Duodenal mucosa (tissue), 2 donors: ENCODE results near the gene NECAB3.

ENCODE experiments used
- H3K27ac ChIP-seq: one replicate; pipeline ENCODE4 v1.7.0; 2013; ENCODE audit warnings: low read depth, low read length
- H3K27me3 ChIP-seq, 2 donors: one replicate each; pipeline ENCODE4 v1.7.0; 2013; ENCODE audit warnings: low read length in 2 of 2, control low read depth in 1 of 2; ENCODE audit not compliant: insufficient read depth in 2 of 2, control insufficient read depth in 1 of 2
- H3K36me3 ChIP-seq, 2 donors: one replicate each; pipeline ENCODE4 v1.7.0; 2013; ENCODE audit warnings: low read length in 2 of 2, control low read depth in 1 of 2; ENCODE audit not compliant: insufficient read depth in 2 of 2, control insufficient read depth in 1 of 2
- H3K4me1 ChIP-seq, 2 donors: one replicate each; pipeline ENCODE4 v1.7.0; 2013; ENCODE audit warnings: low read length in 2 of 2, control low read depth in 1 of 2; ENCODE audit not compliant: insufficient read depth in 2 of 2, control insufficient read depth in 1 of 2
- H3K4me3 ChIP-seq, 2 donors: one replicate each; pipeline ENCODE4 v1.7.0; 2013; ENCODE audit warnings: low read length in 2 of 2, low read depth in 1 of 2
- H3K9ac ChIP-seq, 2 donors: one replicate each; pipeline ENCODE4 v1.7.0; 2013; ENCODE audit warnings: low read length in 2 of 2, low read depth in 1 of 2
- H3K9me3 ChIP-seq, 2 donors: one replicate each; pipeline ENCODE4 v1.7.0; 2013; ENCODE audit warnings: low read length in 2 of 2, control low read depth in 1 of 2; ENCODE audit not compliant: control insufficient read depth in 1 of 2

Gene NECAB3

DNA sequence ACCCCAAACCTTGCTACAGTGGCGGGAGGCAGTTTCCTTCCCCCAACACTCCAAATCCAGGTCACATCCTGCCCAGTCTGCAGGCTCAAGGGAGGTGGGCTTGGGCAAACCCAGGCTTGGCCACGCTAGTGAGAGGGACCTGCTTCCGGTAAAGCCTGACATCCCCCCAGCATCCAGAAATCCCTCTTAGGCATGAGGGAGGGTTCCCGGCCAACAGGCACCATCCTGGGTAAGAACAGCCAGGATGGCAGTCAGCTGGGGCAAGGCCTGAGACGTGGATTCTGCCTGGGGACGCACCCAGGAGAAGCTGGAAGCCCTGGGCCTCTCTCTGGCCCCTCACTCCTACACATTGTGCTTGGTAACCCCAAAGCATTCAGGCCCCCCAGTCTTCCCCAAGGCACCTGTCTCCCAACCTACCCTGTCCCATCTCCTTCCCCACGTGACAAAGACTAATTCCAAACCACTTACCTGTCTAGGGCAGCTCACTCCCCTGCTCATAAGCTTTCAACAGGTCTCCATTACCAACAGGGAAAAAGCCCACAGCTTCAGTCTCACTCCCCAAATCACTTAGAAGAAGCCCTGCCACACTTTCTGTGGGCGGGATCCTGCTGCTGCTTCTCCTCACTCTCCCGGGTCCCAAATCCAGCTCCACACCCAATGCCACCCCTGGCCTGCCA is 10.0 kb downstream of the NECAB3 start:
- Histone ChIP-seq H3K4me3 (peak overlapping the region; percentile 84), H3K4me1 (peaks cover 26 to 48% of the 10 kb centered on the region in 2 donors), H3K9me3 (no peaks in the 10 kb centered on the region), H3K36me3 (peaks cover 8 to 19% of the 10 kb centered on the region in 2 donors), H3K9ac (peak overlapping the region; percentile 78 to 97), H3K27ac (peak overlapping the region; percentile 82), H3K27me3 (no peaks in the 10 kb centered on the region)

DNA sequence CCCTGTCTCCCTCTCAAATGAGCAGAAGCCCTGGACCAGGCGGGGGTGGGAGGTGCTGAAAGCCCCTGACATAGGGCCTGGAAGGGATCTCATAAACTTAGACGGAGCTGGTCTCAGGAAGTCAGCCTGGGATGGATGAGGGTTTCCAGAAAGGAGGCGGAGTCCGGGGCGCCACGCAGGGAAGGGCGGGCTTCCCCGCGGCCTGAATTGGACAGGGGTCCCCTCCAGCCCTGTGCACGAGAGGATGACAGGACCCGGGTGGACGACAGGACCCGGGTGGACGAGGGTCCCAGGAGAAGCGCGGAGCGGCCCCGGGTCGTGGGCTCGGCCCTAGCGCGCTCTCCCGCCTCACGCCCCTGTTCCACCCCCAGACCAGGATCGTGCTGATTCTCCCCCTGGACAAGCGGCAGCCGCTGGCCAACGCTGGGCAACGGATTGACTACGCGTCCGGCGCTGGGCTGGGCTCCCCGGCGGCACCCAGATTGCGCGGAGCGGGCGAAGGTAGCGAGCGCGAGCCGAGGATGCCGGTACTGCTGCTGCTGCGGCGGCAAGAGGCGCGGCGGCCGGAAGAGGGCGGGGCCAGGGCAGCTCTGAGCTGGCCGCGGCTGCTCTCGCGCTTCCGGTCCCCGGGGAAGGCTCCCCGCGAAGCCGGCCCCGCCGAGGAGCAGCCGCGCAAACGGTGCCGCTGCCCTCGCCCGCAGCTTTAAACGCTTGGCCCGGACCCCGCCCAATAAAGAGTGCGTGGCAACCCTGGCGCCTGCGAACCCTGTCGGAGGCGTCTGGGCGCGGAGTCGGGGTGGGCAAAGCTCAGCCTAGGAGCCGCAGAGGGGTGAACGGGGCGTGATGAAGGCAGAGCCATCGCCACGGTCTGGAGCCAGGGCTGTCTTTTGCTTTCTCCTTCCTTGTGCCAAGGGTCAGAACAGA is 10.8 kb downstream of the NECAB3 start:
- peak overlapping the region; percentile 82 for H3K27ac ChIP-seq
- H3K9ac ChIP-seq, result peak overlapping the region; percentile 78 to 97
- peaks cover 26 to 45% of the 10 kb centered on the region in 2 donors for H3K4me1 ChIP-seq
- no peaks in the 10 kb centered on the region for H3K27me3 ChIP-seq
- peaks cover 0 to 18% of the 10 kb centered on the region in 2 donors for H3K36me3 ChIP-seq
- H3K4me3 ChIP-seq, result peak overlapping the region; percentile 84
- H3K9me3 ChIP-seq, result no peaks in the 10 kb centered on the region

DNA sequence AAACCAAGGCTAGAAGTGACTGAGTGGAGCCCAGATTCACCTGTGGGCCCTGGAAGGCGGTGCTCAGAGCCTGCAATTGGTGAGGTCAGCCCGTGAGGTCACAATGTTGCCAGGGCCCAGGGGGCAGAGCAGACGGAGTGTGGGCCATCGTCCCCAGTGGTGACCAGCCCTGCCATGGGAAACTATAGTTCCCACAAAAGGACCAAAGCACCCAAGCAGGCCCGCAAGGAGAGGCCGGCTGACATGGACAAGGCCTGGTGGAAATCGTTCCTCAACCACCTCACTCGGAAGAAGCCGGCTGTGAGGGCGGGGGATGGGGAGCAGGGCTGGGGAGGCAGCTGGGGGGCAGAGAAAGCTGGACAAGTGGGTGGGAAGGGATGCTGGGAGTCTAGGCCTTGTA is 12.1 kb downstream of the NECAB3 start, which contains the start of gene C20orf144:
Gene C20orf144, plus strand, starts transcription at position 156 of the 400 bp plus-strand sequence. Its CDS starts 19 bp downstream, at position 175.
- peak within 1 kb of the TSS; percentile 82 for H3K27ac ChIP-seq
- H3K9me3 ChIP-seq, result no peaks in the 10 kb centered on the region
- peaks cover 4 to 27% of the 10 kb centered on the region in 2 donors for H3K36me3 ChIP-seq
- H3K9ac ChIP-seq, result peak within 1 kb of the TSS; percentile 76 to 78
- peak within 1 kb of the TSS; percentile 84 for H3K4me3 ChIP-seq
- peaks cover 20 to 33% of the 10 kb centered on the region in 2 donors for H3K4me1 ChIP-seq
- H3K27me3 ChIP-seq, result no peaks in the 10 kb centered on the region

DNA sequence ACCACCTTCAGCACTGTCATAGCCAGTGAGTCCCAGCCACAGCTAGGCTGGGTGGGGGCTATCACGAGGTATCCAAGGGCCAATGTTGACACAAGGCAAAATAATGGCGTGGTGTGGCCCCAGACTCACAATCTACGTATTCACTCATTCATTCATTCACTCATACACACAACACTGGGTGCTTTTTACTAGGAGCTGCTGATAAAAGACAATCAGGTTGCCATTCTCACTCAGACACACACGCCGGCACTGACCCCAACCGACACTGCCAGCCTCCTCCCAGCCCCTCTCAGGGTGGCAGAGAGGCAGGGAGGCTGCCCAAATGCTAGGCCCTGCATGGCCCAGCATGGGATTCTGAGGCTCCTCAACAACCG is 13.6 kb downstream of the NECAB3 start:
- H3K27ac ChIP-seq, result no peak overlapping the region
- H3K27me3 ChIP-seq, result no peaks in the 10 kb centered on the region
- no peak overlapping the region for H3K9ac ChIP-seq

DNA sequence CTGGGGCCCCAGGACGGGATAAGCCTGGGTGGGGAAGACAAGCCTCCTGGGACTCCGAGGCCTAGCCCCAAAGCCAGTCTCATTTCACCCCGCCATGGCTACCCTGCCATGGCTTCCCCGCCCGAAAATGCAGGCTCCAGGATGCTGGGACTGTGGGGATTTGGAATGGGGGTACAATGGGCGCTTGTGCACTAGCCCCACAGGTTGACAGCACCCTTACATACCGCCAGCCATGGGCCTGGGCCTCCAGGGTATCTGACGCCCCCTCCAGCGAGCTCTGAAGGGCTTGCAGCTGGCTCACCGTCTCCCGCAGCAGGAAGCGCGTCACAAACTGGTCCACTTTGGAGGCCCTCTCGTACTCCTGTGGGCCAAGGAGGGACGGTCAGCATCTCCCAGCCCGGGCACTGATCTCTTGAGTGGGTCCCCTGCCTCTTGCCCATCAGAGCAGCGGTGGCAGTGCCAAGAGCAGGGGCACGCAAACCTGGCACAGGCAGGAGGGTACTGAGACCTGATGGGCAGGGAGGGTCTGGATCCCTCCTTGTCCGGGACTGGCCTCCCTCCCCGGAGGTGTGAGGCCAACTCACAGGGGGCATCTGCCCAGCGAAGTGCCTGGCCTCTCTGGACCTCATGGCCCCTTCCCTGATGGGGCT is 14.1 kb downstream of the NECAB3 start:
- no peak overlapping the region for H3K27ac ChIP-seq
- H3K9ac ChIP-seq, result no peak overlapping the region
- no peaks in the 10 kb centered on the region for H3K27me3 ChIP-seq
- H3K4me3 ChIP-seq, result no peak overlapping the region
- peaks cover 15 to 26% of the 10 kb centered on the region in 2 donors for H3K4me1 ChIP-seq
- no peaks in the 10 kb centered on the region for H3K9me3 ChIP-seq
- H3K36me3 ChIP-seq, result peaks cover 7 to 32% of the 10 kb centered on the region in 2 donors

More for the DNA sequence above, 13.6 kb downstream of the NECAB3 start:
- peaks cover 7 to 32% of the 10 kb centered on the region in 2 donors for H3K36me3 ChIP-seq
- no peaks in the 10 kb centered on the region for H3K9me3 ChIP-seq
- H3K4me1 ChIP-seq, result peaks cover 15 to 24% of the 10 kb centered on the region in 2 donors
- H3K4me3 ChIP-seq, result no peak overlapping the region

DNA sequence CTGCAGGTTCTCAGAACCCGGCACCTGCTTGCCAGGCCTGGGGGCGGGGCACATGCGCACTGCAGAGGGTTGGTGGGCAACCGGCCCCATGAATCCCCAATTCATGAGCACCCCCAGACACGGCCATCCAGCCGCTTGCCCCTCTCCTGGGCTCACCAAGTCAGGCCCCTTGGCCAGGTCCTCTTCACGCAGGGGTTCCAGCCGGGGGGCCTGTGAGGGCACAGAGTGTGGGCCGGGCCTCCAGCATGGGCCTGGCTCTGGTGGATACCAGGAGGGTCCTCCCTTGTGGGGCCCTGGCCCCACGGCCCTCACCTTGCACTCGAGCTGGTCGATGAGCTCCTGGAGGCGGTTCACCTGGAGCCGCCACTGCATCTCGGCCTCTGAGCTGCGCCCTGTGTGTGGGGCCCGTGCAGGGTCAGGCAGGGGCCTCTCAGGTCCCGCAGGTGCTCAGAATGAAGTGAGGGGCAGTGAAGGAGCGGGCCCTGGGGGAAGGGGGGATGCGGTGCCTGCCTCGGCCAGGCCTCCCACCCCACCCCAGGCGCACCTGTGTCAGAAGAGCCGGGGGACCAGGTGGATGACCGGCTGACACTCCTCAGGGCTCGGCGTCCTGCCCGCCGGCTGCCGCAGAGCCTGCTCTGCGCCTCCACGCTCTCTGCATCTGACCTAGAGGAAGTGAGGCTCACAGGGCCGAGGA is 14.7 kb downstream of the NECAB3 start:
- no peaks in the 10 kb centered on the region for H3K27me3 ChIP-seq
- H3K4me3 ChIP-seq, result no peak overlapping the region
- peaks cover 15 to 28% of the 10 kb centered on the region in 2 donors for H3K4me1 ChIP-seq
- peaks cover 7 to 32% of the 10 kb centered on the region in 2 donors for H3K36me3 ChIP-seq
- H3K27ac ChIP-seq, result no peak overlapping the region
- H3K9me3 ChIP-seq, result no peaks in the 10 kb centered on the region
- no peak overlapping the region for H3K9ac ChIP-seq

DNA sequence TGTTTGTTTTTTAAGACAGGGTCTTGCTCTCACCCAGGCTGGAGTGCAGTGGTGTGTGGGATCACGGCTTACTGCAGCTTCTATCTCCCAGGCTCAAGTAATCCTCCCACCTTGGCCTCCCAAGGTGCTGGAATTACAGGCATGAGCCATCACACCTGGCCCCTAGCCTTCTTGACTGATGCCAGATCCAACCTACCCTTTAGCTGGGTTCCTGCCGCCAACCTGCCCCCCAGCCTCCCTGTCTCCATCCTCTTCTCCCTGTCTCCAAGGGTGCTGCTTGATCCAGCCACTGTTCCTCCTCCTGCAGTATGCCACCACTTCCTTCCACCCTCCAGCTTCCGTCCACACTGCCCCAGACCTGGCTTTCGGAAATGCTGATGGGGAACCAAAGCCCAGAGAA is 15.3 kb downstream of the NECAB3 start:
- H3K36me3 ChIP-seq, result peaks cover 7 to 32% of the 10 kb centered on the region in 2 donors

DNA sequence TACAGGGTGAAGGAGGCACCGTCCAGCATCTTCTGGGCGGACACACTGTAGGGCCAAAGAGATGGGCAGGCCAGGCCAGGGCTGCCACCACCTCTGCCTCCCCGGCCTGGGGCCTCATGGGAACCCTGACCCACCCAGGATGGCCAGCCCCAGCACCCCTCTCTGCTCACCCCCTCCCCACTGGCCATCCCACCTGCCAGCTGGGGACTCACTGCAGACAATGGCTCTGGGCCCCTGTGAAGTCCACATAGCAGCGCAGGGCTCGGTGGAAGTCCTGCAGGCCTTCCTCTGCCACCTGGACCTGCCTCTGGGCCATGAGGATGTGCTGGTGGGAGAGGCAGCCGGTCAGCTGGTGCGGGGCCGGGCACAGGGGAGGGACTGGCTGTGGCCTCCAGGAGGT is 15.7 kb downstream of the NECAB3 start:
- peaks cover 18 to 30% of the 10 kb centered on the region in 2 donors for H3K4me1 ChIP-seq
- no peak overlapping the region for H3K9ac ChIP-seq

More for the DNA sequence above, 15.3 kb downstream of the NECAB3 start:
- Histone ChIP-seq H3K27ac (no peak overlapping the region), H3K4me1 (peaks cover 15 to 28% of the 10 kb centered on the region in 2 donors), H3K9ac (no peak overlapping the region), H3K4me3 (no peak overlapping the region), H3K27me3 (no peaks in the 10 kb centered on the region), H3K9me3 (no peaks in the 10 kb centered on the region)

DNA sequence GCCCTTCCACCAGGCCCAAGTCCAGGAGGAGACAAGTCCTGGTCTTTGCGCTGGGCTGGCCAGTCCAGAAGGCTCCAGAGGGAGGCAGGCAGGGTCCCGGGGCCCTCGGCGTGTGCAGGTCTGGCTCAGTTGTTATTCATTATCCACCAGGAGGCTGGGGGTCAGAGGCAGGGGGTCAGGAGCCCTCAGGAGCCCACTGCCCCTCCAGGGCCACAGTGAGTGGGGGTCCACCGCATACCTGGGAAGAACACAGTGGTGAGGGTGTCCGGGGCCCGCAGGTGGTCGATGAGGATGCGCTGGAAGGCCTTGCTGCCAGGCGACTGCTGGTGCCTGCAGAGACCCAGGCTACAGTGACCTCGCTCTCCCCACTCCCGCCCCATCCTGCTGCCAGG is 16.5 kb downstream of the NECAB3 start:
- peaks cover 21 to 31% of the 10 kb centered on the region in 2 donors for H3K4me1 ChIP-seq
- no peak overlapping the region for H3K9ac ChIP-seq
- peaks cover 7 to 32% of the 10 kb centered on the region in 2 donors for H3K36me3 ChIP-seq
- H3K9me3 ChIP-seq, result no peaks in the 10 kb centered on the region
- H3K4me3 ChIP-seq, result no peak overlapping the region
- H3K27me3 ChIP-seq, result no peaks in the 10 kb centered on the region
- H3K27ac ChIP-seq, result no peak overlapping the region

More for the DNA sequence above, 15.7 kb downstream of the NECAB3 start:
- Histone ChIP-seq H3K36me3 (peaks cover 7 to 32% of the 10 kb centered on the region in 2 donors), H3K9me3 (no peaks in the 10 kb centered on the region), H3K27me3 (no peaks in the 10 kb centered on the region), H3K4me3 (no peak overlapping the region), H3K27ac (no peak overlapping the region)
